PFSK-1 (cell line): ENCODE results near the gene NAA38.

Experiments used
- FOXP2 ChIP-seq: optimal IDR thresholded peaks from 2 replicates; pipeline ENCODE3; 2011; ENCODE audit warnings: borderline replicate concordance, control low read depth, inconsistent platforms; ENCODE audit not compliant: insufficient read depth; ENCODE audit errors: extremely low read length, extremely low read depth
- POLR2AphosphoS5 ChIP-seq: IDR thresholded peaks from 2 replicates; pipeline ENCODE4 v1.6.1; 2012; ENCODE audit warnings: low read depth, mild to moderate bottlenecking, control low read depth, low read length, moderate library complexity
- SIN3A ChIP-seq: IDR thresholded peaks from 2 replicates; pipeline ENCODE4 v1.6.1; 2012; ENCODE audit warnings: mild to moderate bottlenecking, low read length, moderate library complexity, borderline replicate concordance; ENCODE audit not compliant: insufficient read depth
- TAF1 ChIP-seq: IDR thresholded peaks from 2 replicates; pipeline ENCODE4 v1.6.1; 2012; ENCODE audit warnings: low read length, control low read depth, borderline replicate concordance; ENCODE audit not compliant: insufficient read depth
- TF ChIP-seq, protein P1 (sequence below), 2 experiments: IDR thresholded peaks; 2 replicates each; pipeline versions ENCODE4 v1.6.1 to v1.8.0; 2011 to 2012; ENCODE audit warnings: low read depth in 2 of 2, low read length in 2 of 2, control low read depth in 1 of 2, inconsistent platforms in 1 of 2, mild to moderate bottlenecking in 1 of 2, moderate library complexity in 1 of 2; ENCODE audit not compliant: insufficient read depth in 1 of 2

DNA sequence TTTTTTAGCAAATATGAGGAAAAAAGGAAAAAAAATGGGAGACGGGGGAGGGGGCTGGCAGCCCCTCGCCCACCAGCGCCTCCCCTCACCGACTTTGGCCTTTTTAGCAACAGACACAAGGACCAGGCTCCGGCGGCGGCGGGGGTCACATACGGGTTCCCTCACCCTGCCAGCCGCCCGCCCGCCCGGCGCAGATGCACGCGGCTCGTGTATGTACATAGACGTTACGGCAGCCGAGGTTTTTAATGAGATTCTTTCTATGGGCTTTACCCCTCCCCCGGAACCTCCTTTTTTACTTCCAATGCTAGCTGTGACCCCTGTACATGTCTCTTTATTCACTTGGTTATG is 3.7 kb downstream of the NAA38 start:
- TF ChIP-seq, protein P1, sequence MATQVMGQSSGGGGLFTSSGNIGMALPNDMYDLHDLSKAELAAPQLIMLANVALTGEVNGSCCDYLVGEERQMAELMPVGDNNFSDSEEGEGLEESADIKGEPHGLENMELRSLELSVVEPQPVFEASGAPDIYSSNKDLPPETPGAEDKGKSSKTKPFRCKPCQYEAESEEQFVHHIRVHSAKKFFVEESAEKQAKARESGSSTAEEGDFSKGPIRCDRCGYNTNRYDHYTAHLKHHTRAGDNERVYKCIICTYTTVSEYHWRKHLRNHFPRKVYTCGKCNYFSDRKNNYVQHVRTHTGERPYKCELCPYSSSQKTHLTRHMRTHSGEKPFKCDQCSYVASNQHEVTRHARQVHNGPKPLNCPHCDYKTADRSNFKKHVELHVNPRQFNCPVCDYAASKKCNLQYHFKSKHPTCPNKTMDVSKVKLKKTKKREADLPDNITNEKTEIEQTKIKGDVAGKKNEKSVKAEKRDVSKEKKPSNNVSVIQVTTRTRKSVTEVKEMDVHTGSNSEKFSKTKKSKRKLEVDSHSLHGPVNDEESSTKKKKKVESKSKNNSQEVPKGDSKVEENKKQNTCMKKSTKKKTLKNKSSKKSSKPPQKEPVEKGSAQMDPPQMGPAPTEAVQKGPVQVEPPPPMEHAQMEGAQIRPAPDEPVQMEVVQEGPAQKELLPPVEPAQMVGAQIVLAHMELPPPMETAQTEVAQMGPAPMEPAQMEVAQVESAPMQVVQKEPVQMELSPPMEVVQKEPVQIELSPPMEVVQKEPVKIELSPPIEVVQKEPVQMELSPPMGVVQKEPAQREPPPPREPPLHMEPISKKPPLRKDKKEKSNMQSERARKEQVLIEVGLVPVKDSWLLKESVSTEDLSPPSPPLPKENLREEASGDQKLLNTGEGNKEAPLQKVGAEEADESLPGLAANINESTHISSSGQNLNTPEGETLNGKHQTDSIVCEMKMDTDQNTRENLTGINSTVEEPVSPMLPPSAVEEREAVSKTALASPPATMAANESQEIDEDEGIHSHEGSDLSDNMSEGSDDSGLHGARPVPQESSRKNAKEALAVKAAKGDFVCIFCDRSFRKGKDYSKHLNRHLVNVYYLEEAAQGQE (IDR thresholded peaks at IDR 0.05; ENCODE audit: insufficient read depth in 1 of 2, low read depth in 2 of 2, low read length in 2 of 2) = no peak
- TF ChIP-seq POLR2AphosphoS5 (no peak), FOXP2 (no peak), SIN3A (no peak), TAF1 (no peak)
